HepG2 (cell line): ENCODE results near the gene ZBTB46. TPM values are rescaled to one million over a fixed set of nuclear protein-coding genes. Genes with fewer than 3 reads are reported as not detected.

Experiments used
- ATAC-seq: fragments of 200-7000 bp; cut with Tn5 transposase; 3 replicates; pipeline ENCODE4 v1.9.1; 2020; ENCODE audit warnings: mild to moderate bottlenecking, moderate library complexity
- BruUV-seq: library from RNA; stranded (reverse); fragments of 400-500 nt; replicated peaks from 2 replicates; lab custom pipeline; 2021; lab: Mats Ljungman, UMichigan
- CTCF ChIA-PET: fragments of 300-600 bp; formaldehyde crosslinking; extraction: SDS; loops from one replicate; lab custom pipeline; 2021; ENCODE audit warnings: low total read pairs, inconsistent platforms, low intra/inter-chr PET ratio; lab: Yijun Ruan, JAX
- POLR2A ChIA-PET: fragments of 350-600 bp; sonication (Branson Sonifier 250); formaldehyde crosslinking; loops from one replicate; lab custom pipeline; 2020; ENCODE audit warnings: antibody characterized with exemption, inconsistent platforms; lab: Yijun Ruan, JAX
- DNase-seq: peaks from one replicate; pipeline ENCODE4 v3.0.0-alpha.2; 2015; ENCODE audit warnings: low spot score
- FAIRE-seq: peaks from 3 replicates; lab custom pipeline; 2011; peaks lifted over from hg19 to GRCh38; lab: Jason Lieb, UNC
- H2AFZ ChIP-seq: one replicate; pipeline ENCODE4 v1.6.1; 2011; ENCODE audit warnings: low read length, inconsistent platforms
- H3K27ac ChIP-seq: fragments of 300-600 bp; 3 replicates; pipeline ENCODE4 v1.8.0; 2011; ENCODE audit warnings: mixed run types, mild to moderate bottlenecking, mixed read lengths, low read length, inconsistent platforms; ENCODE audit not compliant: insufficient read depth; ENCODE audit errors: extremely low read length
- H3K27me3 ChIP-seq, 2 experiments: fragments of 200-600 bp in 1 of 2; 2 replicates in 1 of 2; 3 replicates in 1 of 2; pipeline versions ENCODE4 v1.6.0 to v1.8.0; 2011; ENCODE audit warnings: low read length in 2 of 2, mild to moderate bottlenecking in 2 of 2, moderate library complexity in 2 of 2, inconsistent platforms in 1 of 2; ENCODE audit not compliant: insufficient read depth in 2 of 2, control insufficient read depth in 1 of 2
- H3K36me3 ChIP-seq, 2 experiments: fragments of 200-600 bp in 1 of 2; replicated peaks in 1 of 2; 2 replicates in 1 of 2; 3 replicates in 1 of 2; pipeline versions ENCODE4 v1.5.1 to v1.8.0; 2011; ENCODE audit warnings: low read length in 2 of 2, inconsistent platforms in 1 of 2; ENCODE audit not compliant: insufficient read depth in 2 of 2, control insufficient read depth in 1 of 2
- H3K4me1 ChIP-seq: 2 replicates; pipeline ENCODE4 v1.5.1; 2012; ENCODE audit warnings: low read length, inconsistent platforms; ENCODE audit not compliant: insufficient read depth
- H3K4me2 ChIP-seq: 2 replicates; pipeline ENCODE4 v1.6.0; 2011; ENCODE audit warnings: low read depth, low read length, inconsistent platforms
- H3K4me3 ChIP-seq, 3 experiments: fragments of 200-600 bp in 1 of 3; sonication (generic), shearing (Covaris generic) in 1 of 3; replicated peaks in 1 of 3; 2 replicates each; pipeline ENCODE4 v1.5.1; 2011 to 2016; ENCODE audit warnings: low read length in 3 of 3, inconsistent platforms in 2 of 3, low read depth in 2 of 3, mild to moderate bottlenecking in 2 of 3, control low read depth in 1 of 3, mixed read lengths in 1 of 3; ENCODE audit not compliant: insufficient read depth in 1 of 3
- H3K79me2 ChIP-seq: one replicate; pipeline ENCODE4 v1.6.1; 2011; ENCODE audit warnings: low read length, inconsistent platforms; ENCODE audit not compliant: insufficient read depth
- H3K9ac ChIP-seq: 2 replicates; pipeline ENCODE4 v1.6.0; 2011; ENCODE audit warnings: mild to moderate bottlenecking, low read depth, low read length, inconsistent platforms; ENCODE audit not compliant: insufficient read depth
- H3K9me3 ChIP-seq: 2 replicates; pipeline ENCODE4 v1.5.1; 2012; ENCODE audit warnings: mild to moderate bottlenecking, low read length
- H4K20me1 ChIP-seq: 2 replicates; pipeline ENCODE4 v1.6.0; 2011; ENCODE audit warnings: inconsistent platforms, mild to moderate bottlenecking, low read length, moderate library complexity; ENCODE audit not compliant: insufficient read depth
- KDM3A ChIP-seq: IDR thresholded peaks from 2 replicates; pipeline ENCODE4 v1.6.1; 2018; ENCODE audit warnings: low read depth, missing compliant biosample characterization
- MYNN ChIP-seq: sonication (generic); formaldehyde crosslinking; IDR thresholded peaks from 2 replicates; pipeline ENCODE4 v1.4.0; 2020; ENCODE audit warnings: mild to moderate bottlenecking, low read depth, missing genetic modification reagents
- PITX1 ChIP-seq: sonication (generic); formaldehyde crosslinking; IDR thresholded peaks from 2 replicates; pipeline ENCODE4 v1.5.1; 2020; ENCODE audit warnings: mild to moderate bottlenecking, missing genetic modification reagents
- RXRA ChIP-seq: sonication (generic); formaldehyde crosslinking; IDR thresholded peaks from 2 replicates; pipeline ENCODE4 v1.5.1; 2020; ENCODE audit warnings: missing genetic modification reagents
- SMAD9 ChIP-seq: sonication (generic); formaldehyde crosslinking; IDR thresholded peaks from 2 replicates; pipeline ENCODE4 v1.5.1; 2020; ENCODE audit warnings: mild to moderate bottlenecking, missing genetic modification reagents
- SP4 ChIP-seq: sonication (generic); formaldehyde crosslinking; IDR thresholded peaks from 2 replicates; pipeline ENCODE4 v1.8.1; 2023; ENCODE audit warnings: mild to moderate bottlenecking, missing genetic modification reagents
- STAG1 ChIP-seq: sonication (generic); formaldehyde crosslinking; IDR thresholded peaks from 2 replicates; pipeline ENCODE4 v1.4.0; 2020; ENCODE audit warnings: missing genetic modification reagents
- ZBTB7B ChIP-seq: sonication (generic); formaldehyde crosslinking; IDR thresholded peaks from 2 replicates; pipeline ENCODE4 v1.4.0; 2020; ENCODE audit warnings: missing genetic modification reagents
- ZNF572 ChIP-seq: sonication (generic); formaldehyde crosslinking; IDR thresholded peaks from 2 replicates; pipeline ENCODE4 v1.5.1; 2020; ENCODE audit warnings: mild to moderate bottlenecking, missing genetic modification reagents
- ZNF883 ChIP-seq: sonication (generic); formaldehyde crosslinking; IDR thresholded peaks from 2 replicates; pipeline ENCODE4 v1.5.1; 2020; ENCODE audit warnings: mild to moderate bottlenecking, missing genetic modification reagents; ENCODE audit errors: not compliant biosample characterization
- WGBS: methylation state at CpG from one replicate; pipeline ENCODE4 v1.1.6; 2017; ENCODE audit warnings: low lambda C conversion rate; 5-methylcytosine and 5-hydroxymethylcytosine counted together
- in situ Hi-C: cut with HindIII; loops from 2 replicates; pipeline ENCODE4 v1.10.0; 2017; ENCODE audit warnings: low pct_unique_long_range_greater_than_20kb; ENCODE audit not compliant: extremely low pct_ligation_motif_present
- intact Hi-C: fragments of 100-400 bp; cut with micrococcal nuclease; formaldehyde crosslinking; loops from one replicate; pipeline ENCODE4 v1.10.0; 2022; ENCODE audit not compliant: unreplicated experiment
- polyA plus RNA-seq, 8 experiments: library from polyadenylated mRNA; depleted of rRNA in 3 of 8; stranded (reverse) in 7 of 8; unstranded in 1 of 8; fragments of >200 nt; fragmentation: Illumina TruSeq in 4 of 8; extraction: Trizol in 4 of 8; gene quantifications; 2 replicates each; pipeline versions ENCODE4 v1.2.1 to v1.2.3, GENCODE V29; 2011 to 2016; ENCODE audit warnings: low read depth in 4 of 8, missing spikeins in 1 of 8, mixed read lengths in 1 of 8; ENCODE audit not compliant: insufficient read depth in 1 of 8
- total RNA-seq, 5 experiments: library from RNA; depleted of rRNA; stranded (reverse); fragments of >200 nt; fragmentation: Illumina TruSeq; extraction: Trizol; gene quantifications; 2 replicates each; pipeline ENCODE4 v1.2.3, GENCODE V29; 2016; ENCODE audit warnings: low read depth in 1 of 5
- TF ChIP-seq, protein P1 (sequence below): sonication (generic); formaldehyde crosslinking; IDR thresholded peaks from 2 replicates; pipeline ENCODE4 v1.4.0; 2020; ENCODE audit warnings: missing genetic modification reagents
- TF ChIP-seq, protein P2 (sequence below): sonication (generic); formaldehyde crosslinking; IDR thresholded peaks from 2 replicates; pipeline ENCODE4 v1.5.1; 2020; ENCODE audit warnings: mild to moderate bottlenecking, missing genetic modification reagents, moderate library complexity
- TF ChIP-seq, protein P3 (sequence below): sonication (generic); formaldehyde crosslinking; IDR thresholded peaks from 2 replicates; pipeline ENCODE4 v1.4.0; 2020; ENCODE audit warnings: missing genetic modification reagents

Gene ZBTB46
- total and polyA plus RNA-seq, 2 of the 13 experiments (the other 11 are each of a cell fraction or from before 2014, with no cell fraction given): 1.6 to 13.5 TPM

DNA sequence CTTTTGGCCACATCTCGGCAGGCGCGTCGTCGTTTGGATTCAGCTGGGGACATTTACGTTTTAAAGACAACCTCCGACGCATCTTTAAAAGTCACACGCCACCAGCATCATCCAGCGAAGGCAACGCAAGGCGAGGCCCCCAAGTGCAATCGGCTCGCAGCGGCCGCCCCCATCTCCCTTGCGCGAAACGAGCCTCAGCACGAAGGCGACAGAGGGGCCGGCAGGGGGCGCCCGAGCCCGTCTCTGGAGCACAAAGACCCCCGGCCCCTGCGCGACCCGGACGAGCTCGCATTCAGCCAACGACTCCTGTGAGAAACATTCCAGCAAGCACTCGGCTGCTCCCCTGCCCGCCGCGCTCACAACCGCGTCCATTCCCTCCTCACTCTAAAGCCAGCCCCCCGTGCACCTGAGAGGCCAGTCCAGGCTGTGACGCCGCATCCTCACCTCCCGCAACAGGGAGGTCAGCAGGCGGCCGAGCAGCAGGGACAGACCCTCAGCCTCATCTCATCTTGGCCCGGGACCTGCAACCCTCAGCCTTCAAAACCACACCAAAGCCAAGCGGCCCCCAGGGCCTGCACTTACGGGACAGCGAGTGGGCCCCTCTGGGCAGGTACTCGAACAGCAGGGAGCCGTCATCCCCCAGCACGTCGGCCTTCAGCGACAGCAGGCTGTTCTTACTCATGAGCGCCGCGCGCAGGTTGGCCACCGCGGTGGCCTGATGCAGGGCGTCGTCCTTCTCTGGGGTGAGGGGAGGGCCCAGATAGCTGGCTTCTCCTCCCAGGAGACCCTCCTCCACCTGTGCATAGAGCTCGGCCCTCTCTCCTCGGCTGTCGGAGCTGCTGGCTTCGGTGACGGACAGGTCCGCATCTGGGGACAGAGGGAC lies 55.7 kb downstream of the ZBTB46 start:
- H3K27ac ChIP-seq: no peak overlapping the region
- CTCF ChIA-PET: interaction anchor here (1.6 kb wide), 1 partner anchor 11 kb away, joined by 4 read pairs; no protein-coding TSS in a partner anchor
- peak; percentile 31 for ATAC-seq
- TF ChIP-seq SP4 (CRISPR knock-in tag) (peak; percentile 38; the same call in 1 of the 2 replicates), KDM3A (CRISPR knock-in tag) (peak; percentile 49; the same call in 1 of the 2 replicates), RXRA (CRISPR knock-in tag) (peak; percentile 38; the same call in 1 of the 2 replicates), MYNN (CRISPR knock-in tag) (no peak), ZBTB7B (peak; percentile 94), SMAD9 (no peak), ZNF572 (CRISPR knock-in tag) (0 out of 2 replicates have a peak, but pooled peaks have one; percentile 10), ZNF883 (CRISPR knock-in tag) (peak; percentile 12), PITX1 (CRISPR knock-in tag) (0 out of 2 replicates have a peak, but pooled peaks have one; percentile 40), STAG1 (CRISPR knock-in tag) (peak; percentile 72)
- TF ChIP-seq, protein P1, sequence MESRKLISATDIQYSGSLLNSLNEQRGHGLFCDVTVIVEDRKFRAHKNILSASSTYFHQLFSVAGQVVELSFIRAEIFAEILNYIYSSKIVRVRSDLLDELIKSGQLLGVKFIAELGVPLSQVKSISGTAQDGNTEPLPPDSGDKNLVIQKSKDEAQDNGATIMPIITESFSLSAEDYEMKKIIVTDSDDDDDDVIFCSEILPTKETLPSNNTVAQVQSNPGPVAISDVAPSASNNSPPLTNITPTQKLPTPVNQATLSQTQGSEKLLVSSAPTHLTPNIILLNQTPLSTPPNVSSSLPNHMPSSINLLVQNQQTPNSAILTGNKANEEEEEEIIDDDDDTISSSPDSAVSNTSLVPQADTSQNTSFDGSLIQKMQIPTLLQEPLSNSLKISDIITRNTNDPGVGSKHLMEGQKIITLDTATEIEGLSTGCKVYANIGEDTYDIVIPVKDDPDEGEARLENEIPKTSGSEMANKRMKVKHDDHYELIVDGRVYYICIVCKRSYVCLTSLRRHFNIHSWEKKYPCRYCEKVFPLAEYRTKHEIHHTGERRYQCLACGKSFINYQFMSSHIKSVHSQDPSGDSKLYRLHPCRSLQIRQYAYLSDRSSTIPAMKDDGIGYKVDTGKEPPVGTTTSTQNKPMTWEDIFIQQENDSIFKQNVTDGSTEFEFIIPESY (CRISPR knock-in tag): peak; percentile 100
- TF ChIP-seq, protein P2, sequence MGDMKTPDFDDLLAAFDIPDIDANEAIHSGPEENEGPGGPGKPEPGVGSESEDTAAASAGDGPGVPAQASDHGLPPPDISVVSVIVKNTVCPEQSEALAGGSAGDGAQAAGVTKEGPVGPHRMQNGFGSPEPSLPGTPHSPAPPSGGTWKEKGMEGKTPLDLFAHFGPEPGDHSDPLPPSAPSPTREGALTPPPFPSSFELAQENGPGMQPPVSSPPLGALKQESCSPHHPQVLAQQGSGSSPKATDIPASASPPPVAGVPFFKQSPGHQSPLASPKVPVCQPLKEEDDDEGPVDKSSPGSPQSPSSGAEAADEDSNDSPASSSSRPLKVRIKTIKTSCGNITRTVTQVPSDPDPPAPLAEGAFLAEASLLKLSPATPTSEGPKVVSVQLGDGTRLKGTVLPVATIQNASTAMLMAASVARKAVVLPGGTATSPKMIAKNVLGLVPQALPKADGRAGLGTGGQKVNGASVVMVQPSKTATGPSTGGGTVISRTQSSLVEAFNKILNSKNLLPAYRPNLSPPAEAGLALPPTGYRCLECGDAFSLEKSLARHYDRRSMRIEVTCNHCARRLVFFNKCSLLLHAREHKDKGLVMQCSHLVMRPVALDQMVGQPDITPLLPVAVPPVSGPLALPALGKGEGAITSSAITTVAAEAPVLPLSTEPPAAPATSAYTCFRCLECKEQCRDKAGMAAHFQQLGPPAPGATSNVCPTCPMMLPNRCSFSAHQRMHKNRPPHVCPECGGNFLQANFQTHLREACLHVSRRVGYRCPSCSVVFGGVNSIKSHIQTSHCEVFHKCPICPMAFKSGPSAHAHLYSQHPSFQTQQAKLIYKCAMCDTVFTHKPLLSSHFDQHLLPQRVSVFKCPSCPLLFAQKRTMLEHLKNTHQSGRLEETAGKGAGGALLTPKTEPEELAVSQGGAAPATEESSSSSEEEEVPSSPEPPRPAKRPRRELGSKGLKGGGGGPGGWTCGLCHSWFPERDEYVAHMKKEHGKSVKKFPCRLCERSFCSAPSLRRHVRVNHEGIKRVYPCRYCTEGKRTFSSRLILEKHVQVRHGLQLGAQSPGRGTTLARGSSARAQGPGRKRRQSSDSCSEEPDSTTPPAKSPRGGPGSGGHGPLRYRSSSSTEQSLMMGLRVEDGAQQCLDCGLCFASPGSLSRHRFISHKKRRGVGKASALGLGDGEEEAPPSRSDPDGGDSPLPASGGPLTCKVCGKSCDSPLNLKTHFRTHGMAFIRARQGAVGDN (CRISPR knock-in tag): peak; percentile 27
- TF ChIP-seq, protein P3, sequence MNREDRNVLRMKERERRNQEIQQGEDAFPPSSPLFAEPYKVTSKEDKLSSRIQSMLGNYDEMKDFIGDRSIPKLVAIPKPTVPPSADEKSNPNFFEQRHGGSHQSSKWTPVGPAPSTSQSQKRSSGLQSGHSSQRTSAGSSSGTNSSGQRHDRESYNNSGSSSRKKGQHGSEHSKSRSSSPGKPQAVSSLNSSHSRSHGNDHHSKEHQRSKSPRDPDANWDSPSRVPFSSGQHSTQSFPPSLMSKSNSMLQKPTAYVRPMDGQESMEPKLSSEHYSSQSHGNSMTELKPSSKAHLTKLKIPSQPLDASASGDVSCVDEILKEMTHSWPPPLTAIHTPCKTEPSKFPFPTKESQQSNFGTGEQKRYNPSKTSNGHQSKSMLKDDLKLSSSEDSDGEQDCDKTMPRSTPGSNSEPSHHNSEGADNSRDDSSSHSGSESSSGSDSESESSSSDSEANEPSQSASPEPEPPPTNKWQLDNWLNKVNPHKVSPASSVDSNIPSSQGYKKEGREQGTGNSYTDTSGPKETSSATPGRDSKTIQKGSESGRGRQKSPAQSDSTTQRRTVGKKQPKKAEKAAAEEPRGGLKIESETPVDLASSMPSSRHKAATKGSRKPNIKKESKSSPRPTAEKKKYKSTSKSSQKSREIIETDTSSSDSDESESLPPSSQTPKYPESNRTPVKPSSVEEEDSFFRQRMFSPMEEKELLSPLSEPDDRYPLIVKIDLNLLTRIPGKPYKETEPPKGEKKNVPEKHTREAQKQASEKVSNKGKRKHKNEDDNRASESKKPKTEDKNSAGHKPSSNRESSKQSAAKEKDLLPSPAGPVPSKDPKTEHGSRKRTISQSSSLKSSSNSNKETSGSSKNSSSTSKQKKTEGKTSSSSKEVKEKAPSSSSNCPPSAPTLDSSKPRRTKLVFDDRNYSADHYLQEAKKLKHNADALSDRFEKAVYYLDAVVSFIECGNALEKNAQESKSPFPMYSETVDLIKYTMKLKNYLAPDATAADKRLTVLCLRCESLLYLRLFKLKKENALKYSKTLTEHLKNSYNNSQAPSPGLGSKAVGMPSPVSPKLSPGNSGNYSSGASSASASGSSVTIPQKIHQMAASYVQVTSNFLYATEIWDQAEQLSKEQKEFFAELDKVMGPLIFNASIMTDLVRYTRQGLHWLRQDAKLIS (CRISPR knock-in tag): no peak

More for the DNA sequence above, 55.7 kb downstream of the ZBTB46 start:
- FAIRE-seq (no peak), DNase-seq (no peak)
- H4K20me1 ChIP-seq: no peaks in the 10 kb centered on the region
- no peaks in the 10 kb centered on the region for H3K27me3 ChIP-seq
- H3K36me3 ChIP-seq: no peaks in the 10 kb centered on the region
- WGBS: 87% methylated on average over 67 of the region's 67 CpGs
- no peak overlapping the region for H3K9ac ChIP-seq
- no peaks in the 10 kb centered on the region for H3K79me2 ChIP-seq
- peaks cover 26% of the 10 kb centered on the region for H3K4me1 ChIP-seq
- intact Hi-C loops: no loop called here
- H3K4me2 ChIP-seq: no peak overlapping the region
- in situ Hi-C loops: no loop called here
- no TSS peak for BruUV-seq
- no peaks in the 10 kb centered on the region for H3K9me3 ChIP-seq
- H2AFZ ChIP-seq: no peak overlapping the region
- POLR2A ChIA-PET: interaction anchor here (0.6 kb wide), 1 partner anchor 237 kb away, joined by 3 read pairs; no protein-coding TSS in a partner anchor
- no peak overlapping the region for H3K4me3 ChIP-seq
